ENCODE measurements around the gene CHMP6. TPM values are rescaled to one million over a fixed set of nuclear protein-coding genes. Genes with fewer than 3 reads are reported as not detected.

Gene CHMP6
- total RNA-seq, 1 experiment from 2014 or later, result 15.0 TPM

DNA sequence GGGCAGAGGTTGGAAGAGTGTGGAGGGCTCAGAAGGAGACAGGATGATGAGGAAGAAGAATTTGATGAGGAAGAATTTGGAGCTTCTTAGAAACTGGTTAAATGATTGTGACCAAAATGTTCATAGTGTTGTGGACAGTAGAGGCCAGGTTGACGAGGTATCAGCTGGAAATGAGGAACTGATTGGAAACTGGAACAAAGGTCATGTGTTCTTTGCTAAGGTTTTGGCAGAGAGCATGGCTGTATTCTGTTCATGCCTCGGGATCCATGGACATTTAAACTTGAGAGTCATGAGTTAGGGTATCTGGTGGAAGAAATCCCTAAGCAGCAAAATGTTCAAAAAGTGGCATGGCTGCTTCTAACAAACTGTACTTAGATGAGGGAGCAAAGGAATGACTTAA lies 19.3 kb downstream of the CHMP6 start (continued):
- TF ChIP-seq, protein P1, sequence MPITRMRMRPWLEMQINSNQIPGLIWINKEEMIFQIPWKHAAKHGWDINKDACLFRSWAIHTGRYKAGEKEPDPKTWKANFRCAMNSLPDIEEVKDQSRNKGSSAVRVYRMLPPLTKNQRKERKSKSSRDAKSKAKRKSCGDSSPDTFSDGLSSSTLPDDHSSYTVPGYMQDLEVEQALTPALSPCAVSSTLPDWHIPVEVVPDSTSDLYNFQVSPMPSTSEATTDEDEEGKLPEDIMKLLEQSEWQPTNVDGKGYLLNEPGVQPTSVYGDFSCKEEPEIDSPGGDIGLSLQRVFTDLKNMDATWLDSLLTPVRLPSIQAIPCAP (CRISPR knock-in tag; IDR thresholded peaks at IDR 0.05), result no peak
- TF ChIP-seq ESRRA (CRISPR knock-in tag; IDR thresholded peaks at IDR 0.05; ENCODE audit: borderline replicate concordance) (no peak), KAT7 (CRISPR knock-in tag; IDR thresholded peaks at IDR 0.05; ENCODE audit: borderline replicate concordance) (no peak), E2F5 (CRISPR knock-in tag; IDR thresholded peaks at IDR 0.05) (no peak), IRF2 (CRISPR knock-in tag; IDR thresholded peaks at IDR 0.05; ENCODE audit: borderline replicate concordance, low read depth) (no peak), MAX (CRISPR knock-in tag; IDR thresholded peaks at IDR 0.05) (no peak), ZNF317 (CRISPR knock-in tag; IDR thresholded peaks at IDR 0.05; ENCODE audit: borderline replicate concordance, low read depth) (no peak)
- TF ChIP-seq, protein P2, sequence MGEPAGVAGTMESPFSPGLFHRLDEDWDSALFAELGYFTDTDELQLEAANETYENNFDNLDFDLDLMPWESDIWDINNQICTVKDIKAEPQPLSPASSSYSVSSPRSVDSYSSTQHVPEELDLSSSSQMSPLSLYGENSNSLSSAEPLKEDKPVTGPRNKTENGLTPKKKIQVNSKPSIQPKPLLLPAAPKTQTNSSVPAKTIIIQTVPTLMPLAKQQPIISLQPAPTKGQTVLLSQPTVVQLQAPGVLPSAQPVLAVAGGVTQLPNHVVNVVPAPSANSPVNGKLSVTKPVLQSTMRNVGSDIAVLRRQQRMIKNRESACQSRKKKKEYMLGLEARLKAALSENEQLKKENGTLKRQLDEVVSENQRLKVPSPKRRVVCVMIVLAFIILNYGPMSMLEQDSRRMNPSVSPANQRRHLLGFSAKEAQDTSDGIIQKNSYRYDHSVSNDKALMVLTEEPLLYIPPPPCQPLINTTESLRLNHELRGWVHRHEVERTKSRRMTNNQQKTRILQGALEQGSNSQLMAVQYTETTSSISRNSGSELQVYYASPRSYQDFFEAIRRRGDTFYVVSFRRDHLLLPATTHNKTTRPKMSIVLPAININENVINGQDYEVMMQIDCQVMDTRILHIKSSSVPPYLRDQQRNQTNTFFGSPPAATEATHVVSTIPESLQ (CRISPR knock-in tag; IDR thresholded peaks at IDR 0.05), result no peak

DNA sequence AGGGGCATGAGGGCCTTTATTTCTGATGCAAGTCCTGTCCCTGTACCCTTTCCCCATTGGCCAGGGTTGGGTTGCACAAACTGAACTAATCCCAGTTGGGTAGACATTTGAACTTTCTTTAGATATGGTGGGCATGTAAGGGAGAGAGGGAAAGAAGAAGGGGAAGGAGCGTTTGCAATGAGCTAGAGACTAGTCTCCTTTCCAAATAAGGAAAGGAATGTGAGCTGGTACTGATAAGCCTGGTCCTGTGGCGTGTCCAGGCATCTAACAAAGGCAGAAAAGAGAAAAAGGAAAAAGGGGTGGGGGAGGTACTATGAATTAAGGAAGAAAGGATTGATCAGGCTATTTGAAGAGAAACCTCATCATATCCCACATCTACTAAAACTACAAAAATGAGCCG lies 20.3 kb downstream of the CHMP6 start:
- H3K4me1 Mint-ChIP-seq, result peaks cover 7% of the 10 kb centered on the region
- POLR2A ChIA-PET, result interaction anchor here (0.7 kb wide), 1 partner anchor 805 kb away, joined by 4 read pairs; no protein-coding TSS in a partner anchor
- no peak for TF ChIP-seq GTF2I (CRISPR knock-in tag; conservative IDR thresholded peaks at IDR 0.05)
- TF ChIP-seq AFF4 (CRISPR knock-in tag; IDR thresholded peaks at IDR 0.05; ENCODE audit: borderline replicate concordance), result no peak
- no peak for TF ChIP-seq NFYB (CRISPR knock-in tag; conservative IDR thresholded peaks at IDR 0.05; ENCODE audit: low read depth)
- no peak for TF ChIP-seq GABPB1 (CRISPR knock-in tag; IDR thresholded peaks at IDR 0.05)
- no peak overlapping the region for H3K4me3 Mint-ChIP-seq
- H3K27ac Mint-ChIP-seq, result no peak overlapping the region
- DNase-seq (ENCODE audit: low spot score) (no peak), ATAC-seq (no peak)
- peaks cover 23% of the 10 kb centered on the region for H3K27me3 Mint-ChIP-seq (ENCODE audit: low read depth)
- H3K36me3 Mint-ChIP-seq, result peaks cover 15% of the 10 kb centered on the region
- CTCF ChIA-PET, result interaction anchor here (1.0 to 1.4 kb wide), 2 partner anchors 12 to 24 kb away, joined by 4 to 7 read pairs; no protein-coding TSS in a partner anchor
- H3K9me3 Mint-ChIP-seq, result peaks cover 29% of the 10 kb centered on the region

- Mint-ChIP-seq H3K27me3 (ENCODE audit: low read depth) (peaks cover 21% of the 10 kb centered on the region), H3K4me3 (no peak overlapping the region), H3K36me3 (peaks cover 15% of the 10 kb centered on the region), H3K9me3 (peaks cover 29% of the 10 kb centered on the region), H3K27ac (no peak overlapping the region), H3K4me1 (peaks cover 9% of the 10 kb centered on the region)
- POLR2A ChIA-PET, result no interaction called here
- ATAC-seq (no peak), DNase-seq (ENCODE audit: low spot score) (no peak)
- CTCF ChIA-PET, result interaction anchor here (1.0 to 1.9 kb wide), 5 partner anchors 11 to 89 kb away, joined by 3 to 7 read pairs (median 5); no protein-coding TSS in a partner anchor
- TF ChIP-seq E2F4 (CRISPR knock-in tag; IDR thresholded peaks at IDR 0.05; ENCODE audit: borderline replicate concordance, low read depth) (no peak), ELF4 (CRISPR knock-in tag; IDR thresholded peaks at IDR 0.05; ENCODE audit: low read depth) (no peak), CREB1 (CRISPR knock-in tag; IDR thresholded peaks at IDR 0.05) (no peak), ZSCAN18 (CRISPR knock-in tag; IDR thresholded peaks at IDR 0.05) (no peak), USF2 (CRISPR knock-in tag; IDR thresholded peaks at IDR 0.05) (no peak), RELA (CRISPR knock-in tag; IDR thresholded peaks at IDR 0.05; ENCODE audit: borderline replicate concordance) (no peak), CREM (CRISPR knock-in tag; IDR thresholded peaks at IDR 0.05) (no peak)
Observed at GRCh38 chr17:81012574-81013447, 21.2 kb downstream of the CHMP6 start.

Measured in WTC11 (cell line).